Lower lobe of right lung (tissue), 2 donors: ENCODE data around the gene ASTL. TPM values are rescaled to one million over a fixed set of nuclear protein-coding genes. Genes with fewer than 3 reads are reported as not detected.
"Not testable (repeated sequence)": the region's sequence is repeated elsewhere in the genome, so short reads cannot be mapped to it uniquely, and the experiment has no call there.

Source experiments
- ATAC-seq, 2 donors: fragments of 200-7000 bp; cut with Tn5 transposase; one replicate each; pipeline ENCODE4 v1.9.1; 2020 to 2022; ENCODE audit warnings: mild to moderate bottlenecking in 2 of 2, moderate library complexity in 2 of 2
- DNase-seq: peaks from one replicate; pipeline ENCODE4 v3.0.0-alpha.2; 2020
- H3K27ac ChIP-seq: fragments of 200-600 bp; one replicate; pipeline ENCODE4 v1.8.0; 2022
- H3K27me3 ChIP-seq: fragments of 200-600 bp; one replicate; pipeline ENCODE4 v1.8.0; 2022; ENCODE audit warnings: low read depth
- H3K36me3 ChIP-seq: fragments of 200-600 bp; one replicate; pipeline ENCODE4 v1.8.0; 2022; ENCODE audit warnings: mild to moderate bottlenecking
- H3K4me1 ChIP-seq: fragments of 200-600 bp; one replicate; pipeline ENCODE4 v1.8.0; 2022
- H3K4me3 ChIP-seq: fragments of 200-600 bp; one replicate; pipeline ENCODE4 v1.8.0; 2022; ENCODE audit warnings: mild to moderate bottlenecking
- H3K9me3 ChIP-seq: fragments of 200-600 bp; one replicate; pipeline ENCODE4 v1.8.0; 2022
- intact Hi-C: fragments of 100-400 bp; cut with DNase I; formaldehyde crosslinking; loops from one replicate; pipeline ENCODE4 v1.11.0; 2022
- total RNA-seq: library from RNA; stranded (reverse); fragmentation: NEBNext Ultra II Directional; extraction: Animal tissue kit (Norgen Biotek cat#: 25700); gene quantifications from one replicate; pipeline ENCODE4 v1.2.1, GENCODE V29; 2021
- TF ChIP-seq, protein P1 (sequence below): fragments of 200-600 bp; IDR thresholded peaks from one replicate; pipeline ENCODE4 v1.8.0; 2022; ENCODE audit warnings: antibody characterized with exemption, mild to moderate bottlenecking
- donor health status: DM: no; HTN: yes; CAD: no; lungs with severe emphysema.

The ASTL gene
- total RNA-seq, 1 donor from 2014 or later, result not detected

DNA sequence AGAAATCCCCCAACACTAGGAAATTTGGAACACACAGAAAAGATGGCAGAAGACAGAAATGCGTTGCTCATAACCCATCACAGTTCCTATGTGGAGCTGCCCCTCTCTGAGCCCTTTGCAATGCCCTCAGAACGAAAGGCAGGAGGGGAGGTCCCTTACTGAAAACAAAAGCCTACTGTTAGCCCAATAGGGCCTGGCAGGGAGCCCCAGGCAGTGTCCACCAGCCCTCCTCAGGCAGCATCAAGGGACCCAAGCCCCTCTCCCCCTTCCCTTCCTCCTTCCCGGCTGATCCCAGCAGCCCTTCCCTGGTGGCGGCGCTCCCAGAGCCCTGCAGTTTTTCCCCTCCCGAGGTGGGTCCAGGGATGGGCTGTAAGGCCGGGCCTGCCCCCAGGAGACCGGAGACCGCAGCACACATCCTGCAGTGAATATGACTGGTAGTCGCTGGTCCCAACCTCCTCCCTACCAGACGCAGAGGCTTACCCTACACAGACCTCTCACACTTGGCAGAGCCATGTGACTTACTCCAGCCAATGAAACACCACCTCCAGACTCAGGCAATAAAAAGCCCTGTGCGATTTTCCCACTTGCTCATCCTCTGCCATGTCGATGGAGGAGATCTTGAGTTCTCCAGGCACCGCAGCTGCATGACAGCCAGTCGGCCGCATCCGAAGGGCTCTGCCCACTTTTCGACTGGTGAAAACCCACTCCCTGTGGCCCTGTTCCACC, 26.3 kb upstream of the ASTL start:
- Histone ChIP-seq H3K27me3 (peaks cover 7% of the 10 kb centered on the region), H3K36me3 (no peaks in the 10 kb centered on the region), H3K4me3 (no peak overlapping the region), H3K4me1 (no peaks in the 10 kb centered on the region), H3K27ac (peak overlapping the region; percentile 41), H3K9me3 (no peaks in the 10 kb centered on the region)
- TF ChIP-seq, protein P1, sequence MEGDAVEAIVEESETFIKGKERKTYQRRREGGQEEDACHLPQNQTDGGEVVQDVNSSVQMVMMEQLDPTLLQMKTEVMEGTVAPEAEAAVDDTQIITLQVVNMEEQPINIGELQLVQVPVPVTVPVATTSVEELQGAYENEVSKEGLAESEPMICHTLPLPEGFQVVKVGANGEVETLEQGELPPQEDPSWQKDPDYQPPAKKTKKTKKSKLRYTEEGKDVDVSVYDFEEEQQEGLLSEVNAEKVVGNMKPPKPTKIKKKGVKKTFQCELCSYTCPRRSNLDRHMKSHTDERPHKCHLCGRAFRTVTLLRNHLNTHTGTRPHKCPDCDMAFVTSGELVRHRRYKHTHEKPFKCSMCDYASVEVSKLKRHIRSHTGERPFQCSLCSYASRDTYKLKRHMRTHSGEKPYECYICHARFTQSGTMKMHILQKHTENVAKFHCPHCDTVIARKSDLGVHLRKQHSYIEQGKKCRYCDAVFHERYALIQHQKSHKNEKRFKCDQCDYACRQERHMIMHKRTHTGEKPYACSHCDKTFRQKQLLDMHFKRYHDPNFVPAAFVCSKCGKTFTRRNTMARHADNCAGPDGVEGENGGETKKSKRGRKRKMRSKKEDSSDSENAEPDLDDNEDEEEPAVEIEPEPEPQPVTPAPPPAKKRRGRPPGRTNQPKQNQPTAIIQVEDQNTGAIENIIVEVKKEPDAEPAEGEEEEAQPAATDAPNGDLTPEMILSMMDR, result no peak
- DNase-seq (no peak), ATAC-seq (peak; percentile 62 to 78)
- intact Hi-C loops, result no loop called here

DNA sequence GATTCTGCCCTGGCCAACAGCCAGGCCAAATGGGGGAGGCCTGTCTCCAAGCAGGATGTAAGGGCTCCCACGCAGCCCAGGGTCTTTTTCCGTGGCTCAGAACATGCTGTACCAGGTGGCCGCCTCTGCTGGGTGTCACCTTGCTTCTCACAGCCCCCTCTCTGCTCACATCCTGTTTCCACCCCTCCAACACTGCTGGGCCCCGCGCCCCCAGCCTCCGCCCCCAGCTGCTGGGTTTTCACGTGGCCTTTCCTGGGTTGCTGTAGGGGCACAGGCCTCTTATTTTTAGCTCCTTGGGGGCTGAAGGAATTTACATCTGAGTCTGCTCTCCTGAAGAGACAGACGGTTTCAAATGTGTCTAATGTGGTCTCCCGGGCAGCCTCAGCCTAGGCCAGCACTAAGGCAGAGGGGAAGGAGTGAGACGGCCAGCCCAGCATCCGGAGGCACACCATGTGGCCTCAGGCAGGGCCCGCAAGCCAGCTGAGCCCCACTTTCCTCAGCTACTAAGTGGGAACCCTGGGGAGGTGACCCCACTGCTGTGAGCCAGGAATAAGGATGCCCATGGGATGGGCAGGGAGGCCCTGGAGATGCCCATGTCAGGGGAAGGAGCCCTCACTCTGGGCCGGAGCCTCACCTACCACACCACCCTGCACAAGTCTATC, 25.6 kb upstream of the ASTL start:
- Histone ChIP-seq H3K4me3 (no peak overlapping the region), H3K27ac (peak overlapping the region; percentile 41), H3K36me3 (no peaks in the 10 kb centered on the region), H3K9me3 (no peaks in the 10 kb centered on the region), H3K4me1 (no peaks in the 10 kb centered on the region), H3K27me3 (peaks cover 7% of the 10 kb centered on the region)
- TF ChIP-seq, protein P1, result no peak
- DNase-seq, result no peak
- intact Hi-C loops, result no loop called here
- ATAC-seq, result peak; percentile 62 to 76

DNA sequence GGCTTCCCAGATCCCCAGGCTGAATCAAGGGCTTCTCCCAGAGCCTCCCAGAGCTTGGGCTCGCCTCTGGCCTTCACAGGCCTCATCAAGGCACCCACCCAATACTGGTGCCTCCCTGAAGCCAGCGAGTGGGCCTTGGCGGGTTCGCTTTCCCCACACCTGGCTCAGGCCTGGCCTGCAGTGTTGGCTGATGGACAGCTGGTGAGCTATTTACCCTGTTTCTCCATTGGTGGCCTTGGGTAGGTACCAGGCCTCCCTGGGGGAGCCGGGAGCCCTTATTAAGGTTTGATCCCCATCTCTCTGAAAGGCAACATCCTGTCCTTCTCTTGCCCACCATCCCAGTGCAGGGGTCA, 25.1 kb upstream of the ASTL start:
- no peaks in the 10 kb centered on the region for H3K9me3 ChIP-seq
- H3K27me3 ChIP-seq, result peaks cover 7% of the 10 kb centered on the region
- H3K27ac ChIP-seq, result no peak overlapping the region

DNA sequence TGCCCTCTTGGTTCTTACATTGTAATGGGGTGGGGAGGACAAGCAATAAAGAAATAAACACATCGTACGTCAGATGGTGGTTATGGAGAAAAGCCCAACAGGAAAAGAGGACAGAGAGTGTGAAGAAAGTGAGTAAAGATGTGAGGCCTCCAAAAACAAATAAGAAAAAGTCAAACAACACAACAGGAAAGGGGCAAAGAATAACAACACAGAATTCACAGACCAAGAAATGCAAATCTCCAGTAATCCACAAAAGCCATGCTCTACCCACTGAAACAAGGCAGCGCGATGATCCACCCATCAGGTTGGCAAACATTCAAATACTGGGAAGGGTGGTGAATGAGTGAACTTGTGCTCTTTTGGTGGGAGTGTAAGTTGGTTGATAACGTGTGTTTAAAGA, 23.6 kb upstream of the ASTL start:
- DNase-seq (no peak), ATAC-seq (no peak)
- H3K27ac ChIP-seq, result no peak overlapping the region
- intact Hi-C loops, result no loop called here
- TF ChIP-seq, protein P1, result no peak
- no peaks in the 10 kb centered on the region for H3K4me1 ChIP-seq
- no peaks in the 10 kb centered on the region for H3K9me3 ChIP-seq
- H3K27me3 ChIP-seq, result peaks cover 7% of the 10 kb centered on the region
- no peak overlapping the region for H3K4me3 ChIP-seq
- no peaks in the 10 kb centered on the region for H3K36me3 ChIP-seq

More for the DNA sequence above, 25.1 kb upstream of the ASTL start:
- Histone ChIP-seq H3K4me3 (no peak overlapping the region), H3K36me3 (no peaks in the 10 kb centered on the region), H3K4me1 (no peaks in the 10 kb centered on the region)
- DNase-seq, result no peak
- TF ChIP-seq, protein P1, result no peak
- intact Hi-C loops, result no loop called here
- ATAC-seq, result peak in 1 of 2 donors; percentile 16

DNA sequence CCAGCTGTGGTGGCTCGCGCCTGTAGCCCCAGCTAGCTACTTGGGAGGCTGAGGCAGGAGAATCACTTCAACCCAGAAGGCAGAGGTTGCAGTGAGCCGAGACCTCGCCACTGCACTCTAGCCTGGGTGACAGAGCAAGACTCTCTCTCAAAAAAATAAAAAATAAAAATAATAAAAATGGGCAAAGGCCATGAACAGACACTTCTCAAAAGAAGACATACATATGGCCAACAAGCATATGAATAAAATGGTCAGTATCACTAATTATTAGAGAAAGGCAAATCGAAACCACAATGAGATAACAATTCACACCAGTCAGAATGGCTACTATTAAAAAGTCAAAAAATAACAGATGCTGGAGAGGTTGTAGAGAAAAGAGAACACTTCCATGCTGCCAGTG, 22.1 kb upstream of the ASTL start:
- H3K27ac ChIP-seq, H3K36me3 ChIP-seq, H3K27me3 ChIP-seq, ATAC-seq, DNase-seq, H3K9me3 ChIP-seq, H3K4me1 ChIP-seq, intact Hi-C loops, H3K4me3 ChIP-seq: not testable (repeated sequence)
